Dedifferentiated amniotic fluid mesenchymal stem cell (primary cell): ENCODE measurements around the gene LHFPL5.

Experiments used
- DNase-seq: peaks from one replicate; pipeline ENCODE4 v3.0.0-alpha.2; 2016; ENCODE audit errors: extremely low spot score

Gene LHFPL5

DNA sequence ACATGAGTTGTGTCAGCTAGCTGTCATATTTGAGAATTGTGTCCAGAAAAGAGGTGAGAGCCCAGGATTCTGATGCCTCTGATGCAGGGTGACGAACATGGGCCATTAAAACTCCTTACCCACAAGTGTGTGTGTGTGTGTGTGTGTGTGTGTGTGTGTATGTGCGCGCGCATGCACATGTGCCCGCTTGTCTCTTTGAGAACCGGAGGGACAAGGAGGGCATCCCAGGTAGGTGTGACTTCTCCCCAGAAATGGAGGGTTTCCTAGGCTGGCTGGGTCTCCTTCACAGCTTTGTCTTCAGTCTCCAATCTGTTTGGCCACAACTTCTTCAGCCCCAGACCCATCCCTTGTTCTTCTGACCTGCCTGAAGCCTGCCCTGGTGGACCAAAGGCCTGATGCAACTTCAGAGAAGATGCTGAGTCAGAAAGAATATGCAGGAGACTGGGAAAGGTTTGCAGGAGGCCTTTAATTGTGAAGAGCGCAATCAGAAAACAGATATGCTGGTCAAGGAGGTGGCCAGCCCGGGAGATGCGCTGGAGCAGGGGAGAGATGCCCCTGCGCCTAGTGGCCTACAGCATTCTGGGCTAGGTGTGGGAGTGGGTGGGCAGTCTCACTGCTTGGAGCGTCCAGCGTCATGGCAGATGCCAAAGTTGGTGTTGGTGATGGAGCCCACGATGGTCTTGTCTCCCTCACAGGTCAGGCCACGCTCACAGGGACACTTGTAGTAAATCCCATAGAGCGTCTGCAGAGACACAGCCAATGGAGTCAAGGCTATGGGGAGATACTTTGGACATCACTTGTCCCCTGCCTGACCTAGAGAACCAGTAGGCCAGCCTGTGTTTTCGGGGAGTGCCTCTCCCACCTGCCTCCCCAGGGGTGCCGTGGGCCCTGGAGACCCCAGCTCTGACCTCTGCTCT, 10.4 kb upstream of the LHFPL5 start:
- no peak for DNase-seq

DNA sequence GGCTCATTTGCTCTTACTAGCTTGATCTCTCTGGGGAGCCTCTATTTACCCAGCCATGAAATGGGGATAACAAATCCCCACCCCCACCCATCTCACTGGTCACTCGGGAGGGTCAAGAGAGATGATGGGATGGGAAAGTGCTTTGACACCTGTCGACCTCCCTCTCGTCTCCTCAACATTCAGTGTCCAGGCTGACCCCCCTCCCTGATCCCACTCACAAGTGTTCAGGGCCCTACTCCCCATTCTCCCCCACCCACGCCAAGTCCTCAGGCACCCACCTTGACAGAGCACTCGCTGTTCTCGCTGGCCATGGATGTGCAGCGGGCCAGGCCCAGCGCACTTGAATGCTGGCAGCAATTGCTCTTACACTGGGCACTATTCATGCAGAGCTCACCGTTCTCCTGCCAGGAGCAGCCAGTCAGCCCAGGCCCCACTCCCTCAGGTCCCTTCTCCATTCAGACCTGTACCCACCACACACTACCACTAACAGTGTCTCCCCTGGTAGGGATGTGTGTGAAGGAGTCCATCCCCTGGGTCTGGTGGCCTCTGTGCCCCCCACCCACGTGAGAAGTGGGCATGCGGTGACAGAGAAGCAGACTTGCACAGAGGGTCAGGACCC, 9.6 kb upstream of the LHFPL5 start:
- no peak for DNase-seq

DNA sequence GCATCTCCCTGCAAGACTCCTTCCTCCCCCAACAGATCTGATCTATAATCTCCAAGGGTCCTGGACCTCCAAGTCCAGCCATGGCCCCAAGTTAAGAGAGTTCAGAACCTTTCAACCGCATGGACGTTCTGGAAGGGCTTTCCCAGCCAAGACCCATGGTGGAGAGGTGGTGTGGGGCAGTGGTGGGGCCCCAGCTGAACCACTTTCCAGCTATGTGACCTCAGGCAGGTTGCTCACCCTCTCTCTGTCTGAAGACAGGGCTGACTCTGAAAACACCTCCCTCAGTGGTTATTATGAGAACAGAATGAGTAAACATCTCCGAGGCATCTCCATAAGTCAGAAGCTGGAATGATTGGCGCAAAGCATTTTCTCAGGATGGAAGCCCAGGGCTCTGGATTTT, 8.9 kb upstream of the LHFPL5 start:
- DNase-seq: no peak

DNA sequence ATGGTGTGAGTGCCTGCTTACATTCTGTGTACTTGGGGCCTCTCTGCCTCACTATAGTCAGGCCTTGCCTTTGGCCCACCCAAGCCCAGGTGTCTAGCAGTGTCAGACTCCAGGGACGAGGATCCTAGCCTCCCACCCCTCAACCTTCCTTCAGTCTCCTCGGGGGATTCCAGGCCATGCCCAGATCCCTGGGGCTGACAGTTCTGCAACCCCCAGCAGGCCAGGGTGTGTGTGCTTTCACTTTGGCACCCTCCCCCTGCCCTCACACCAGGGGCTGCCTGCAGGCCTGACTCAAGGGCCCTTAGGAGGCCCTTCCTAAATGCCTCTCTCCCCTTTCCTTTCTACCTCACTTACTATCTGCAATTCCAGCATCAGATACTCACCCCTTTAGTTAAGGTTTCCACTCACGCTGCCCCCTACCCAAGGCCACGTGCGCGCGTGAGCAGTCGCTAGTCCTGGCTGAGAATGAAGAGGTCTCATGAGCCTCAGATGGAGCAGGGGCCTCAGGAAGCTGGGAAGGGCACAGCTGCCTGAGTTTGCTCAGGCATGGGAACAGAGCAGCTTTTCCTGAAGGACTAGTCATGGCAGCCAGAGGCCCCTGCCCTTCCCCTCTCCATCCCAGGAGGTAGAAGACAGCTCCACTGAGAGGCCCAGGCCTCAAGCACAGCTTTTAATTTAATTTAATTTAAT, 7.2 kb upstream of the LHFPL5 start:
- DNase-seq: no peak

DNA sequence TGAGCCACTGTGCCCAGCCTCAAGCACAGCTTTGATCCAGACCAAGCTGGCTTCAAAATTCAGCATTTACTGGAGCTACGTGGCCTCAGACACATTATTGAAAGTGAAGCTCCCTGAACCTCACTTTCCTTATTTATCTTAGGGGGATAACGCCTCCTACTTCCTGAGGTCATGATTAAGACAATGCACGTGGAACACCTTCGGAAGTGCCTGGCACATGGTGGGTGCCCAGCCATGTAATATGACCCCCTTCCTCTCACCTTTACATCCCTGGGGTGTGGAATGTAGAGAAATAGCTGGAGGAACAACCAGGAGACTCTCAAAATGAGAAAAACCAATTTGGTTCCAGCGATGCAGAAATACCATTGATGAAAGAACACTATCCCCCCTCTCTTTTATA, 6.4 kb upstream of the LHFPL5 start:
- DNase-seq: no peak

DNA sequence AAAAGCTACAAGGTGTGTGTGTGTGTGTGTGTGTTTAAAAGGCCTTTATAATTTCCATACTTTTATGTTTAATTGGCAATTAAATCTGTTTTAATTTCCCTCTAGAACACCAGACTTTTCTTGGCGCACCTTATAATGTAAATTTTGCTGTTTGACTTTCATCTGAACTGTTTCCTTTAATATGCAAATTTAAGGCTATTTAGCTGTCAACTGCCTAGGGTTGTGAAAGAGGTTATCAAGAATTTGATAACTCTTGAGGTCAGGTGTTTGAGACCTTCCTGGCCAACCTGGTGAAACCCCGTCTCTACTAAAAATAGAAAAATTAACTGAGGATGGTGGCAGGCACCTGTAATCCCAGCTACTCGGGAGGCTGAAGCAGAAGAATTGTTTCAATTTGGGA, 4.0 kb upstream of the LHFPL5 start:
- no peak for DNase-seq

DNA sequence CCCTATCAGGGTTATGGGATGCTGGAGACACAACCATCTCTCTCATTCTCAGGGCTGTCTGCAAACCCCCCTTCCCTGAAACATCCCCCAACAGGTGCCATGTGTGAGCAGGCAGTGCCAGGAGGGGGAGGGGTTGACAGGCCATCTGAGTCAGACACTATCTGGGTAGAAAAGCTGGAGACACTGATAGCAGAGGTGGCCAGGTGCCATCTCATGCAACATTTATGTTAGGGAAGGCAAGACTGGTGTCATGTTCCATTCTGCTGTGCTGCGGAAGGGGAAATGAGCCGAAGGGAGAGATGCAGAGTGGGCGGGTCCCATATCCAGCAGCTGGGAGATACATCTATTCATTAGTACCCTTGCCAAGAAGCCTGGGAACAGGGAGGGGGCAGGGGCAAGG, 3.5 kb downstream of the LHFPL5 start:
- no peak for DNase-seq

DNA sequence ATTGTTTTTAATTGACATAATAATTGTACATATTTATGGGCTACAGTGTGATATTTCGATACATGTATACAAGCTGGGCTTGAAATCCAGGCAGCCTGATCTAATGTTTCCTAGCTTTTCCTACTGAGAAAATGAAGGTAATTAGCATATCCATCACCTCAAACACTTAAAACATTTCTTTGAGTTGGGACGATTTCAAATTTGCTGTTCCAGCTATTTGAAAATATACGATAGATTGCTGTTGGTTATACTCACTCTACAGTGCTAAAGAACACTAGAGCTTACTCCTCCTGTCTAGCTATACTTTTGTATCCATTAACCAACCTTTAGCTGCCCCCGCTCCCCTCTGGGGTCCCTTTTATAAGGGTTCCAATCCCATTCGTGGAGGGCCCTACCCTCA, 4.7 kb downstream of the LHFPL5 start:
- DNase-seq: no peak

DNA sequence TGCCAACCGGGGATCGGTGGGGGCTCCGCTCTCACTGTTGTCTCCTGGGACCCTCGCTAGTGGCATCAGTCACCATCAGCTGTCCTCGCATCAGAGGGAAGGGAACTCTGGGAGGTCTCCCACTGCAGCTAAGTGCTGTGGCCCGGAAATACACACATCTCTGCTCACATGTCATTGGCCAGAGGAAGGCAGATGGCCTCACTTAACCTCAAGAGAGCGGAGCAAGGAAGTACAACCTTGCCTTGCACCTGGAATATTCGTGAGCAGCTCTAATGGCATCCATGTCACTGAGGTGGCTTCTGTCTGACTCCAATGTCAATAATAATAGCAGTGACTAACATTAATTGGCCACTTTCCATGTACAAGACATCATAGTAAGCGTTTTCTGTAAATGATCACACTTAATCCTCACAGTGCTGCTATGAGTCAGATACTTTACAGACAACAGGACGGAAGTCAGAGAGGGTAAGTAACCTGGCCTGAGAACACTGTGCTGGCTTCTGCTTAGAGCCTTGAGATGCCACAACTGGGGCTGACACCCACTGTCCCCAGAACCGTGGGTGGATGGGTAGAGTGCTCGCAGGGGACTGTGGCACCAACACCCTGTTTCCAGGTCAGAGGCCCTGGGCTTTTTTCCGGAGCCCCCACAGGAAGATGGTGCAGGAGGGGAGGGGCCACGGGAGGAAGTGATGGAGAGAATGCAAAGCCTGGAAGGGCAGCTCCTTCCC, 6.0 kb downstream of the LHFPL5 start:
- no peak for DNase-seq

DNA sequence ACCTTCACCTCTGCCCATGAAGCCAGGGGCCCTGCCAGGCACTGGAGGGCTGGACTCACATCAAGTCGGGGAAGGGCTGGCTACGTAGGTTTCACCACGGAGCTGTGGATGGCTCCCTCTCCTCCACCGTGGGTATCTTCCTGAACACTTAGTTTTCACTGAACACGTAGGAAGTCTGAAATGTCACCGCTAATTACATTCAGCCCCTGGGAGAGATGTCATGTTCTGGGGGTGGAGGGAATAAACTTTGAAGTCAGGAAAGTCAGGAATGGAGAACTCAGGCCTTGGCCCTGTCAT, 6.5 kb downstream of the LHFPL5 start:
- DNase-seq: no peak

DNA sequence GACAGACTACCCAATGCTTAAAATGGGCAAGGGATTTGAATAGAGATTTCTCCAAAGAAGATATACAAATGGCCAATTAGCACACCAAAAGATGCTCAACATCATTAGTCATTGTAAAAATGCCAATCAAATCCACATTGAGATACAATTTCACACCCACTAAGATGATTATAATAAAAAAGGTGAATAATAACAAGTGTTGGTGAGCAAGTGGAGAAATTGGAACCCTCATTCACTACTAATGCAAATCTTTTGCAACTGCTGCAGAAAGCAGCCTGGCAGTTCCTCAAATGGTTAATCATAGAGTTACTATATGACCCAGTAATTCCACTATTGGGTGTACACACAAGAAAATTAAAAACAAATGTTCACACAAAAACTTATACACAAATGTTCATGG, 12.4 kb downstream of the LHFPL5 start:
- no peak for DNase-seq

DNA sequence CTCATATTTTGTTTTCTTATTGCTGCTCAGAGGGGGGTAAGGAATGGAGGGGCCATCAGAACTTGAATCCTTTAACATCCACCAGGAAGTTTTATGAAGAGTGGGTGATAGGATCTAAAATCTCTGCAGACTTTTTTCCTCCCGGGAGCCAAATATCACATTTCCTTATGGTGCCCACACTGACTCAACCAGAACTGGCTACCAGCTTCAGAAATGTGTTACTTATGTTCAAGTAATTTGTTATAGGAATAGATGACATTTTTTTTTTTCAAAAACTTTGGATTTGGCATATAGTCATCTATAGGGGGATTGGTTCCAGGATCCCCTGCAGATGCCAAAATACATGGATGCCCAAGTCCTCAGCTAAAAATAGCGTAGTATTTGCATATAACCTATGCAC, 18.4 kb downstream of the LHFPL5 start:
- DNase-seq: no peak

DNA sequence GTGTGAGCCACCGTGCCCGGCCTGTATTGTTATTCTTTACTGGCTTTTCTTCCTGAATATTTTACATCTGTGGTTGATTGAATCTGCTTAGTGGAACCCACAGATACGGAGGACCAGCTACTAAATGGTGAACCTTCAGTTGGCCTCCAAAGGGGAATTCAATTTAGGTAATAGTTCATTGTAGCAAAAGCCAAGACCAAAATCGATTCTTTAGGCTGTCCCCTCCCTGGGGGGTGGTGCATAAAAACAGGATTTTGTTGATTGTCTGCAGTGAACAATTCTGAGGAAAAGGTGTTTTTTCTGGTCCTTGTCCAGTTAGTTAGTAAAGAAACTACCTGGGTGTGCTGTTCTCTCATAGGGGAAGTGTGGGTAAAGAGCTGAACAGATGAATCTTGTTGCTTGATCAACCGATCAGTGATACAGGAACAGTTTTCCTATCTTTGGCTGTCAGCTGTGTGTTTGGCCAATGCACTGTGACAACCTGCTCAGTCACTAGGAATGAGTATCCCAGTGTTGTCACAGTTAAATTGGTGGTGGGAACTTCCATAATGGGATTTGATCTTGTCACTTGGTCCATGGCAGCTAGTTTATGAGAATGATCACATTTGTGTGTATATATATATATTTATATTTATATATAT, 19.5 kb downstream of the LHFPL5 start:
- no peak for DNase-seq

DNA sequence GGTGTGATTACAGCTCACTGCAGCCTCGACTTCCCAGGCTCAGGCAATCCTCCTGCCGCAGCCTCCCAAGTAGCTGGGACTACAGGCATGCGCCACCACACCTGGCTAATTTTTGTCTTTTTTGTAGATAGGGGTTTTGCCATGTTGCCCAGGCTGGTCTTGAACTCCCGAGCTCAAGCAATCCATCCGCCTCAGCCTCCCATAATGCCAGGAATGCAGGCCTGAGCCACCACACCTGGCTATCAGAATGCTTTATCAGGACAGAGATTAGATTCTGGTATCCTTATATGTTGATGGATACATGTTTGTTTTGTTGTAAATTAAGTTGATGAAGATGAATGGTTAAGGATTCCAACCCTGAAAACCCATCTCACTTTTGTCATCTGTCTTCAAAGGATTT, 24.2 kb downstream of the LHFPL5 start:
- DNase-seq: no peak

DNA sequence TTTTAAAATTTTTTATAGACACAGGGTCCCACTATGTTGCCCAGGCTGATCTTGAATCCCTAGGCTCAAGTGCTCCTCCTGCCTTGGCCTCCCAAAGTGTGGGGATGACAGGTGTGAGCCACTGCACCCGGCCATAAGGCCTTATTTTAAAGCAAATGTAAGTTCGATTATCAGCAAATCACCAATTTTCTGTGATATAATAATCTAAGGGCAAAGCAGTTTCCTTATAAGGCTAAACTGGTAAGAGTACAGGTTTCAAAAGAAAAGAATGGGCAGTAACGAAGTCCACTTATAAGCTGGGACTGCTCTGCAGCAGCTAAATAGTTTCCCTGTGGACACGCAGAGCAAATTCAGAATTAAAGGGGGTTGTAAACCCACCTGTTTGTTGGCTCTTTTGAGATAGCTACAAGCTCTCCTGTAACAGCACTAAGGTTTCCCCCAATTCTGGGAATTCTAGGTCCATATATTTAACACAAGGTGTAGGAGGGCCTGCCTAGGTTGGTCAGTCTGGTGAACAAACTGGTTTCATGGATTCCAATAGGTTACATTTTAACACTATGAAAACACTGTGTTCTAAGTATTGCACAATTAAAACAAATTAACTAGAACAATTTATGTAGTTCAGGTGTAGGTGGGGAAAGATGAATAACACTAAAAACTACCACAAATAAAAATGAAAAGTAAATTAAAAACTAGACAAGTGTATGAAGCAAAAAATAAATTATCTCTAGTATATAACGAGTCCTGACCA, 26.3 kb downstream of the LHFPL5 start:
- DNase-seq: no peak

DNA sequence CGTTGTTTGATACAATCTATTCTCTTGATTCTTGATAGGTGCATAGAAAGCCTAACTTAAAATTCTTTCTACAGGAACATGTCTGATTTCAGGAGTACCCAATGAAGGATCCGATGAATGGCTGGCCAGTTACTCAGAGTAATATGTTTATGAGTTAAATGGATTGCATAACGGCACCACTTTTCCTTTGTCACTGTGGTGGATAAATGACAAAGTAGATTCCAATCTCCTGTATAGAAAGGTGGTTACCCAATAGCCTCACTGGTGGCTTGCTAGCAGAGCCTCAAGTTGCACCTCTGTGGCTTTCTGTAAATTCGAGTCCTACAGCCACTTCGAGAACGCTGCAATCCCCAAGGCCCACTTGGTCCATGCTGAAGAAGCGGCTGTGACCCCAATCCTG, 28.4 kb downstream of the LHFPL5 start:
- no peak for DNase-seq

DNA sequence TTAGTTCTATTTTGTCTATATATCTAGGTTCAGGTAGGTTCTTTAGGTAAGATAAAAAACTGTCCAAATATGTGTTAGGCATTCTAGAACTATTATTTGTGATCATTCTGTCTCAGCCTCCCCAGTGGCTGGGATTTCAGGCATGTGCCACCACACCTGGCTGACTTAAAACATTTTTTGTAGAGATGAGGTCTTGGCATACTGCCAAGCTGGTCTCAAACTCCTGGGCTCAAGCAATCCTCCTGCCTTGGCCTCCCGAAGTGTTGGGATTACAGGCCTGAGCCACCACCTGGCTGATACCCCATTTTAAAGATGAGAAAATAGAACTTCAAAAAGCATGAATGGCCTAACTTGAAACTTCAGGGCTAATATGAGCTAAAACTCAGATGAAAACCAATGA, 33.9 kb downstream of the LHFPL5 start:
- no peak for DNase-seq

DNA sequence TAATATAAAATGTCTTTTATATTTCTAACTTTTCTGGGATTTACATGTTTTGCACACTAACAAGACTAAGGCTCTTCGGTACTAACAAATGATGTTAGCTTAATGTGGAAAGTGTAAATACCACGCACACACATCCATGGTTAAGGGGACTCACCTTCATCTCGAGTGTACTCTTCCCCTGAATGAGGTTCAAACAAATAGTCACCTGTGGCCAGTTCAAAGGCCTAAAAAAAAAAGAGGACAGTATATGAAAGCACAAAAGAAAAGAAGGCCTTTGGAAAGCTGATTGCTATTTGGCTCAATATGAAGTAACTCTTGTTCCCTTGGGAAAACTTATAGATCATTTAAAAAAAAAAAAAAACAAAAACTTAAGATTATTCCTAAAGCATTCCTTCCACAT, 37.2 kb downstream of the LHFPL5 start:
- no peak for DNase-seq

DNA sequence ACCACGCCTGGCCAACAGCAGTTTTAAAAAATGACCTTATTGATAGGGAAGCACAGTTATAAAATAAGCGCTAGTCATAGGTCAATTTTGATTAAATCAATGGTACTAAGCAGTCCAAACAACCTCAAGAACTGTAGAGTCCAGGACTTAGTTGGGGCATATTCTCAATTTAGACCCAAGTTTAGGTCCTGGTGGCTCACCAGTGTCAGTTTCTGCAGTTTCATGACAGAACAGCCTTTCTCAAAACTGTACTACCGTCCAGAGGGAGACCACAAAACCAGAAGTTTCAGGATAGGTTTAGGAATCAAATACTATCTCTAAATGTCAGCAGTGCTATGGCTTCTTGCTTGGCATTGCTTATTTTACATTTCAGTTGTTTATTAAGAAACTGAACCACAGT, 39.1 kb downstream of the LHFPL5 start:
- no peak for DNase-seq

DNA sequence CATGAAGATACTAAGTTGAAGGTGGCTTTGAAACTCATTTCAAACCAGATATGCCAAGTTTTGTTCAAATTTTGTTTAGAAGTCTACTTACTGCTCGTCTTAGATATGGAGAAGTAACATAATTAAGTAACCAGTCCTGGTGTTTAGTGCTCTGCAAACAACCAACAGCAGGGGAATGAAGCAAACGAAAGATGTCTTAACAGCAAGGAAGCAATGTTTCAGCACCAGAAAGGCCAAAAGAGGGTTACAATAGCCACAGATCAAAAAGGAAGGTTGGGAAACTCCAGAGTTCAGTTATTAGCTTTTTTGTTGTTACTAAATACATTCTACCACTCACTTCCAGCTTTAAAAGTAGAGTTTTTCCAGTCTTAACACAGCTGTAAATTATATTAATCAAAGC, 45.1 kb downstream of the LHFPL5 start:
- no peak for DNase-seq

DNA sequence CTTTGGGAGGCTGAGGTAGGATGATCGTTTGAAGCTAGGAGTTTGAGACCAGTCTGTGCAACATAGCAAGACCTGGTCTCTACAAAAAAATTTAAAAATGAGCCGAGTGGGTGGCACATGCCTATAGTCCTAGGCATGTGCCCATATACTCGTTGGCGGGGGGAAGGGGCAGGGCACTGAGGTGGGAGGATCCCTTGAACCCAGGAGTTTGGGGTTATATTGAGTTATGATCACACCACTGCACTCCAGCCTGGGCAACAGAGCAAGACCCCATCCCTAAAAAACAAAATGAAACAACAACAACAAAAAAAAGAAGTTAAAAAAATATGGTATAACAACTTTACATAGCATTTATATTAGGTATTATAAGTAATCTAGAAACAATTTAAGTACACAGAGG, 47.8 kb downstream of the LHFPL5 start:
- DNase-seq: no peak
